ENCODE measurements around the gene TRIM66.
A peak's percentile ranks its signal among the peaks of the same experiment; 100 is the strongest.

Gene TRIM66

DNA sequence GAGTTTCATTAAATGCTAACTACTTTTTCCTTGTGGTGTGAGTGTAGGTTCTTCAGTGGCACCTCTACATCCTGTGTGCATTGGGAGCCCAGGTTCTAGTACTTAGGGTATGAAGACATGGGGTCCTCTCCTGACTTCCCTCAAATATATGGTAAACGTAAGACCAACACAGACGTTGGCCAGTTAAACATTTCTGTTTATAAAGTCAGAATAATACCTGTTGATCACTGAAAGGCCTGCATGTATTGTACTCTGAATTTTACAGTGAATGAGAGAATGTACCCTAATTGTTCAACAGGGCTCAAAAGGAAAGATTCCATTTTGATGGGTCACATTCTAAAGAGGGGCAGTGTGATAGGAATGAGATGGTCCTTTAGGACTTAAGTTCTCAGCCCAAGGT, 3.4 kb upstream of the TRIM66 start:
- no peak overlapping the region for H3K4me3 ChIP-seq (ENCODE audit: low read depth, low read length)
- DNase-seq (ENCODE audit: low read depth): no peak
- no peak for TF ChIP-seq CTCF (conservative IDR thresholded peaks at IDR 0.05; ENCODE audit: low read depth, low read length)

DNA sequence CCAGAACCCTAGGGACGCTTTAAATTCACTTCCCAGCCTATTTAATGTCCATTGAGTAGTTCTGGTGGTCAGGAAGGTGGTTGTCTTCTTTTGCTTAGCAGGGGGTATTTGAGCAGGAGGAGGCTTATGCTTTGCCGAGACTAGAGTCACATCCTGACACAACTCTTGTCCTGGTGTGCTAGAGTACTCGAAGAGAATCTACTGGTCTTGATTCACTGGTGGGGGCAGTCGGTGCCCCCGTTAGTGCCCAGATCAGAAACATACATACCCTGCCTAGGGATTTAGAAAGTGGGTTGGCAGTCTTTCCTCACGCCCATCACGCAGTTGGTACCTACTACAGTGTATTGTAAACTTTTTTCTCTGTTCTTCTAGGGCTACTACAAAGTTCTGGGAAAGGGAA, 2.8 kb upstream of the TRIM66 start:
- TF ChIP-seq CTCF (conservative IDR thresholded peaks at IDR 0.05; ENCODE audit: low read depth, low read length): no peak
- no peak overlapping the region for H3K4me3 ChIP-seq (ENCODE audit: low read depth, low read length)
- DNase-seq (ENCODE audit: low read depth): no peak

- peak overlapping the region; percentile 99 for H3K4me3 ChIP-seq (ENCODE audit: low read depth, low read length)
- DNase-seq (ENCODE audit: low read depth): no peak
- TF ChIP-seq CTCF (conservative IDR thresholded peaks at IDR 0.05; ENCODE audit: low read depth, low read length): no peak
These were observed 2.3 kb upstream of the TRIM66 start for GRCh38 chr11:8684600-8685290.

DNA sequence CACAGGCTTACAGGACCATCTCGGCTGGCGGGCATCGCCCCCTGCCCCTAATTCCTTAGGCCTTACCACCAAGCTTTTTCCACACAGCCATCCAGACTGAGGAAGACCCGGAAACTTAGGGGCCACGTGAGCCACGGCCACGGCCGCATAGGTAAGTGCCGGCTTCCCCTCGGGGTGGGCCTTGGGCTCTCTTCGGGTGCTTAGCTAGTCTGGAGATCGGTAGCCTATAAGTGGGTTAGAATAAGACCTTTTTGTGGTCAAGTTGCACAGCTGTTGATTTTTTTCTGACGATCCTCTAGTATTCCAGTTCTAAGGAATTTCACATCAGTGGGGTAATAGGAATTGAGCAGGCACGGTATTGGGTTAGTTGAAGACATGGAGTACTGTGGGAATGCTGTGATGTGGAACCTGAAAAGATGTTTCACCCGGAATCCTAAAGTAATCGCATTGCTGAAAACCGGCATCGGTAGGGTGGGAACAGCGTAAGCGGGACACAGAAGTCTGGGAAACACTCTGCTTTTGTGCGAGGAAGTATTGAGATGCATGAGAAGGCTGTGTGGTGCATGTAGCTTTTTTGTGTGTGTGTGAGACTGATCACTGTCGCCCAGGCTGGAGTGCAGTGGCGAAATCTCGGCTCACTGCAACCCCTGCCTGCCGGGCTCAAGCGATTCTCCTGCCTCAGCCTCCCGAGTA, 796 bp upstream of the TRIM66 start:
- no peak for TF ChIP-seq CTCF (conservative IDR thresholded peaks at IDR 0.05; ENCODE audit: low read depth, low read length)
- H3K4me3 ChIP-seq (ENCODE audit: low read depth, low read length): peak overlapping the region; percentile 99
- peak; percentile 36 for DNase-seq (ENCODE audit: low read depth)

GRCh38 chr11:8681837-8682302, 595 bp downstream of the TRIM66 start:
- peak overlapping the region; percentile 99 for H3K4me3 ChIP-seq (ENCODE audit: low read depth, low read length)
- TF ChIP-seq CTCF (conservative IDR thresholded peaks at IDR 0.05; ENCODE audit: low read depth, low read length): peak; percentile 1
- DNase-seq (ENCODE audit: low read depth): no peak

DNA sequence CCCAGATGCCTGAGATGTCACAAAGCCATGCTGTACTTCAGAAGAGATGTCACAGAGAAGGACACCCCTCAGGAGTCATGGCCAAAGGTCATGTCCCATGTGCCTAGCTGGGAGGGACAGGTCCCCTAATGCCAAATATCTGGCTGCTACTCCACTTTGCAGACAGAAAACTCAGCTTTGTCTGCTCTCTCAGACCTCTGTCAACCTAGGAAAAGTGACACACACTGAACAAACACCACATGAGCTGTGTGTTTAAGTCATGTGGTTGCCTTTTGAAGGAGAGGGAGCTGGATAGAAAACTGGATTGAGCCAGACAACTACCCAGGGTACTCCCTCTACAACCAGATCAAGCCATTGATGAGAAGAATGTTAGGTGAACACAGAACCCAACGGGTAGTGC, 3.5 kb downstream of the TRIM66 start:
- TF ChIP-seq CTCF (conservative IDR thresholded peaks at IDR 0.05; ENCODE audit: low read depth, low read length): no peak
- H3K4me3 ChIP-seq (ENCODE audit: low read depth, low read length): no peak overlapping the region
- DNase-seq (ENCODE audit: low read depth): no peak

DNA sequence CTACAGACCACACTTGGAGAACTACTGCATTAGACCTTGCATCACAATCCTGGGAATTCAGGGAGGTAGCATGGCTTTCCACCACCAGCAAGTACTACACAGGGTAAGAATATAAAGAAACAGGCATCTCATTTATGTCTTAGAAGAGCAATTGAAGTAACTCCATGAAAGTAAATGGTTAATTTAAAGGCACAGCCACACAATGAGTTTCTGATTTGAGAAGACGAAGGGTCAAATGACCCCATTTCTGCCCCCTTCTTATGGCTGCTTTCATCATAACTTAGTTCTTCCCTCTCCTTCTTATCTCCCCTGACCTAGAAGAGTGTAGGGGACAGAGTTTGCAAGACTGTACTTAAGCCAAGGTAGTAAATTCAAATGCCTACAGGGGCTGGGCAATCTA, 6.0 kb downstream of the TRIM66 start:
- no peak for TF ChIP-seq CTCF (conservative IDR thresholded peaks at IDR 0.05; ENCODE audit: low read depth, low read length)
- H3K4me3 ChIP-seq (ENCODE audit: low read depth, low read length): no peak overlapping the region
- no peak for DNase-seq (ENCODE audit: low read depth)

Data from choroid plexus epithelial cell (primary cell).